ENCODE measurements around the gene CRY2.

DNA sequence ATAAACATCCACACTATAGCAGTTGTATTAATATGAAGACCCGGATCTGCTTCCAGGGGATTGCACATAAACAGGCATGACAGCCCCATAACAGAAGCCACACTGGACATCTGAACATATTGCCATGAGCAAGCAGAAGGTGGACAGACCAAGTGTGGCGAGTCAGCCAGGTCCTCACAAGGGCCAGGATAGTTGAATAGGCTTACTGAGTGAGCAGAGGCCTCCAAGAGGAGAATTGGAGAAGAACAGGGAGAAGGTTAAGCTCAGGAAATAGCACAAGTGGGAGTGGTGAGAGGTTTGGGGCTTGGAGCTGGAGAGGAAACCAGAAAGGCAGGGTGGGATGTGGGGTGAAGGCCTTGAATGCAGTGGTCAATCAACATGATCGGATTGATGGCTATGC is 31.5 kb upstream of the CRY2 start:
- TF ChIP-seq, protein P1, sequence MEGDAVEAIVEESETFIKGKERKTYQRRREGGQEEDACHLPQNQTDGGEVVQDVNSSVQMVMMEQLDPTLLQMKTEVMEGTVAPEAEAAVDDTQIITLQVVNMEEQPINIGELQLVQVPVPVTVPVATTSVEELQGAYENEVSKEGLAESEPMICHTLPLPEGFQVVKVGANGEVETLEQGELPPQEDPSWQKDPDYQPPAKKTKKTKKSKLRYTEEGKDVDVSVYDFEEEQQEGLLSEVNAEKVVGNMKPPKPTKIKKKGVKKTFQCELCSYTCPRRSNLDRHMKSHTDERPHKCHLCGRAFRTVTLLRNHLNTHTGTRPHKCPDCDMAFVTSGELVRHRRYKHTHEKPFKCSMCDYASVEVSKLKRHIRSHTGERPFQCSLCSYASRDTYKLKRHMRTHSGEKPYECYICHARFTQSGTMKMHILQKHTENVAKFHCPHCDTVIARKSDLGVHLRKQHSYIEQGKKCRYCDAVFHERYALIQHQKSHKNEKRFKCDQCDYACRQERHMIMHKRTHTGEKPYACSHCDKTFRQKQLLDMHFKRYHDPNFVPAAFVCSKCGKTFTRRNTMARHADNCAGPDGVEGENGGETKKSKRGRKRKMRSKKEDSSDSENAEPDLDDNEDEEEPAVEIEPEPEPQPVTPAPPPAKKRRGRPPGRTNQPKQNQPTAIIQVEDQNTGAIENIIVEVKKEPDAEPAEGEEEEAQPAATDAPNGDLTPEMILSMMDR (IDR thresholded peaks at IDR 0.05), result no peak
- TF ChIP-seq NRF1 (IDR thresholded peaks at IDR 0.05; ENCODE audit: low read depth, low read length) (no peak), EZH2phosphoT487 (IDR thresholded peaks at IDR 0.05; ENCODE audit: borderline replicate concordance, low read depth) (no peak), RCOR1 (IDR thresholded peaks at IDR 0.05; ENCODE audit: low read length) (no peak), TEAD4 (IDR thresholded peaks at IDR 0.05; ENCODE audit: borderline replicate concordance, insufficient read depth) (no peak)
